Kidney (tissue), 14 donors: ENCODE results near the gene COX8A. TPM values are rescaled to one million over a fixed set of nuclear protein-coding genes. Genes with fewer than 3 reads are reported as not detected.
"Not testable (repeated sequence)": the region's sequence is repeated elsewhere in the genome, so short reads cannot be mapped to it uniquely, and the experiment has no call there.

Source experiments
- DNase-seq, 5 donors: peaks; one replicate each; pipeline ENCODE4 v3.0.0-alpha.2; 2013 to 2020
- FAIRE-seq: peaks from 2 replicates; lab custom pipeline; 2012; peaks lifted over from hg19 to GRCh38; lab: Jason Lieb, UNC
- H3K27ac ChIP-seq, 2 donors: one replicate each; pipeline ENCODE4 v1.7.0; 2013; ENCODE audit warnings: low read depth in 2 of 2, low read length in 2 of 2, inconsistent platforms in 1 of 2
- H3K27me3 ChIP-seq: one replicate; pipeline ENCODE4 v1.7.1; 2013; ENCODE audit warnings: low read length, inconsistent platforms; ENCODE audit not compliant: control insufficient read depth, insufficient read depth
- H3K36me3 ChIP-seq, 3 donors: one replicate each; pipeline versions ENCODE4 v1.7.0 to v1.7.1; 2013; ENCODE audit warnings: low read length in 3 of 3, control low read depth in 1 of 3, inconsistent platforms in 1 of 3; ENCODE audit not compliant: insufficient read depth in 3 of 3, control insufficient read depth in 2 of 3
- H3K4me1 ChIP-seq, 3 donors: one replicate each; pipeline versions ENCODE4 v1.7.0 to v1.7.1; 2013; ENCODE audit warnings: low read length in 3 of 3, inconsistent platforms in 1 of 3, low read depth in 1 of 3; ENCODE audit not compliant: control insufficient read depth in 2 of 3, insufficient read depth in 2 of 3
- H3K4me3 ChIP-seq, 3 donors: one replicate each; pipeline versions ENCODE4 v1.7.0 to v1.8.1; 2013; ENCODE audit warnings: low read length in 3 of 3, control low read depth in 1 of 3, inconsistent platforms in 1 of 3
- H3K9ac ChIP-seq, 3 donors: one replicate each; pipeline versions ENCODE4 v1.7.0 to v1.7.1; 2013; ENCODE audit warnings: low read length in 3 of 3, control low read depth in 1 of 3, inconsistent platforms in 1 of 3
- H3K9me3 ChIP-seq, 3 donors: one replicate each; pipeline versions ENCODE4 v1.7.0 to v1.7.1; 2013; ENCODE audit warnings: low read length in 3 of 3, control low read depth in 1 of 3, inconsistent platforms in 1 of 3; ENCODE audit not compliant: control insufficient read depth in 2 of 3, insufficient read depth in 1 of 3
- CTCF ChIP-seq: IDR thresholded peaks from 3 replicates; pipeline ENCODE4 v1.5.1; 2012; ENCODE audit warnings: mild to moderate bottlenecking, moderate library complexity, borderline replicate concordance; ENCODE audit not compliant: insufficient read depth; ENCODE audit errors: extremely low read depth
- intact Hi-C: fragments of 100-400 bp; cut with DNase I; formaldehyde crosslinking; loops from one replicate; pipeline ENCODE4 v1.11.1; 2022
- polyA plus RNA-seq: library from polyadenylated mRNA; stranded (reverse); fragments of 350-450 nt; fragmentation: Illumina TruSeq; extraction: RNeasy Lipid Tissue Mini Kit (QIAGEN cat#74804); gene quantifications from one replicate; pipeline ENCODE4 v1.2.3, GENCODE V29; 2014; ENCODE audit warnings: low read depth, low replicate concordance; ENCODE audit not compliant: insufficient read depth
- total RNA-seq: library from RNA; stranded (reverse); fragmentation: NEBNext Ultra II Directional; extraction: Animal tissue kit (Norgen Biotek cat#: 25700); gene quantifications from one replicate; pipeline ENCODE4 v1.2.1, GENCODE V29; 2021
- donor health status: control.
- donor health status: control.
- donor health status: control.
- donor health status: control.
- donor health status: control.
- donor health status: DM: yes; HTN: yes; CAD: no.
- donor health status: Normal renal cell carcinoma (clear cell type).

Gene COX8A
- total and polyA plus RNA-seq, 2 donors from 2014 or later = 320 to 2,092 TPM

DNA sequence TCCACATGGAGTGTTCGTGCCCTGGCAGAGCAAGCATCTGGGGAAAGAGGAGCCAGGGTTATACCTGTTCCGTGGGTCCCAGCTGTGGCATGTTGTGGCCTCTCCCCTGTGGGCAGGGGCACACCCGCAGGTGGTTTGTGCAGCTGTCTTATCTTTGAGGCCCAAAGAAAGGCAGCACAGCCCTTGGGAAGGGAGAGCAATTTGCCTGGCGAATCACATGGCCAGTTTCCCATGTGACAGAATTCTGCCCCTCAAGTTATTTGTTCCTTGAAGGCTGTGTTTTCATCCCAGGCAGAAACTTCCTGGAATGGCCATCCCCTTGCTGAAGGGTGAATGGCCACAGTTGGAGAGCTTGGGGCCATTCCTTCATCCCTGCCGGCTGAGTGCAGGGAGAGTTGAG is 16.4 kb upstream of the COX8A start:
- H3K36me3 ChIP-seq = peaks cover 2 to 29% (median 18%) of the 10 kb centered on the region in 3 donors
- no peaks in the 10 kb centered on the region for H3K9me3 ChIP-seq
- intact Hi-C loops = no loop called here
- FAIRE-seq (no peak), DNase-seq (no peak)
- TF ChIP-seq CTCF = no peak
- H3K4me1 ChIP-seq = no peaks in the 10 kb centered on the region
- no peak overlapping the region for H3K4me3 ChIP-seq
- H3K27me3 ChIP-seq = no peaks in the 10 kb centered on the region
- no peak overlapping the region for H3K27ac ChIP-seq
- H3K9ac ChIP-seq = no peak overlapping the region

- Histone ChIP-seq H3K9ac (no peak overlapping the region), H3K36me3 (no peaks in the 10 kb centered on the region), H3K9me3 (no peaks in the 10 kb centered on the region), H3K27me3 (no peaks in the 10 kb centered on the region), H3K27ac (no peak overlapping the region), H3K4me3 (no peak overlapping the region), H3K4me1 (no peaks in the 10 kb centered on the region)
- TF ChIP-seq CTCF = no peak
- FAIRE-seq (no peak), DNase-seq (peak in 4 of 5 donors; percentile 50 to 76 (median 62))
- intact Hi-C loops = no loop called here
Observed at GRCh38 chr11:63961608-63962412, 12.6 kb upstream of the COX8A start.

DNA sequence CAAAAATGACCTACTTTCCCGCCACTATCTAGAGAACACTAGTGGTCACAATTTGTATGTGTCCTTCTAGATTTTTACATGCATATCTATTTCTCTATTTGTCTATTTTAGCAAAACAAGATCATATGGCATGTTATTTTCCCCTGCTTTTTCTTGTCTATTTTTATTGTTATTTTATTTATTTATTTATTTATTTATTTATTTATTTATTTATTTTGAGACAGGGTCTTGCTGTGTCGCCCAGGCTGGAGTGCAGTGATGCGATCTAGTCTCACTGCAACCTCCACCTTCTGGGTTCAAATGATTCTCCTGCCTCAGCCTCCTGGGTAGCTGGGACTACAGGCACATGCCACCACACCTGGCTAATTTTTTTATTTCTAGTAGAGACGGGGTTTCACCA is 10.5 kb upstream of the COX8A start:
- H3K4me1 ChIP-seq, H3K4me3 ChIP-seq, FAIRE-seq, H3K27ac ChIP-seq, H3K9ac ChIP-seq, intact Hi-C loops, DNase-seq, H3K9me3 ChIP-seq, H3K36me3 ChIP-seq, H3K27me3 ChIP-seq: not testable (repeated sequence)

GRCh38 chr11:63966444-63966843 is 8.0 kb upstream of the COX8A start:
- Histone ChIP-seq H3K27ac (no peak overlapping the region), H3K36me3 (no peaks in the 10 kb centered on the region), H3K4me3 (no peak overlapping the region), H3K27me3 (no peaks in the 10 kb centered on the region), H3K4me1 (no peaks in the 10 kb centered on the region), H3K9ac (no peak overlapping the region), H3K9me3 (no peaks in the 10 kb centered on the region)
- no peak for FAIRE-seq
- DNase-seq = no peak
- no peak for TF ChIP-seq CTCF
- intact Hi-C loops = no loop called here
